Measurements from ENCODE around the gene WDR38.
A peak's percentile ranks its signal among the peaks of the same experiment; 100 is the strongest.

DNA sequence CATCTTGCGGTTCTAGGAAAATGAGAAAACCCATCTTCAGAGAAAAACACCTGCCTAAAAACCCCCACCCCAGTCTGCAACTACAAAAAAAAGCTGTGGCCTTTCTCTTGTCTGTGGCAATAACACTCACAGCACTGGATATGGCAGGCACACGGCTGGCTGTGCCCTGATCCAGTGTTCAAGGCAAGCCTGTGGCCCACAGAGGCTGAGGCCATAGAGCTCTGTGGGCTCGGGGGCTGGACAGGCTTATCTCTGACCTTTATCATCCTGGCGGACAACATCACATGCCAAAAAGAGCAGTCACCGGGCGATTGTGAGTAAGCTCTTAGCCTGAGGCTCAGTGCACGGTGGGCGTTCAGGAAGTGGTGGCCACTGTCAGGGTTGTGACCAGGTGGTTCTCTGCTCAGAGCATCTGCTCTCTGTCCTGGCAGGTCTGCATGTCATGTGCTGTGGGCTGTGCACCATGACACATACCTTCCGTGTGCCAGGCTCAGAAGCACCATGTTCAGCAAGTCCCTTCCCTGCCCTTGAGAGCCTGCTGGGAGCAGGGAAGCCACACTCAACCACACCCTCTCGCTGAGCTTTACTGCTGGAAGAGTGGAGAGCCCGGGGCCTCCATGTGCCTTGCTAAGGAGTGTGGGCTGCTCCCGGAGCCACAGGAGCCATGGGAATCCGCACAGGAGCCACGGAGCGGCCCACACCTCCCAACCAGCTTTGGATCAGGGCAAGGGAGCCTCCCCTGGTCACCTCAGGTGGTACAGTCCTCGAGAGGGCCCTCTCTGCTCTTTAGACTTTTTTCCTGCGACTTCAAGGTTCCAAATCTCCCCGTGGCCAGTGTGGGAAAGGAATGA is 34.6 kb upstream of the WDR38 start:
- TF ChIP-seq EZH2 (IDR thresholded peaks at IDR 0.05; ENCODE audit: low read length): no peak
- TF ChIP-seq, protein P1, sequence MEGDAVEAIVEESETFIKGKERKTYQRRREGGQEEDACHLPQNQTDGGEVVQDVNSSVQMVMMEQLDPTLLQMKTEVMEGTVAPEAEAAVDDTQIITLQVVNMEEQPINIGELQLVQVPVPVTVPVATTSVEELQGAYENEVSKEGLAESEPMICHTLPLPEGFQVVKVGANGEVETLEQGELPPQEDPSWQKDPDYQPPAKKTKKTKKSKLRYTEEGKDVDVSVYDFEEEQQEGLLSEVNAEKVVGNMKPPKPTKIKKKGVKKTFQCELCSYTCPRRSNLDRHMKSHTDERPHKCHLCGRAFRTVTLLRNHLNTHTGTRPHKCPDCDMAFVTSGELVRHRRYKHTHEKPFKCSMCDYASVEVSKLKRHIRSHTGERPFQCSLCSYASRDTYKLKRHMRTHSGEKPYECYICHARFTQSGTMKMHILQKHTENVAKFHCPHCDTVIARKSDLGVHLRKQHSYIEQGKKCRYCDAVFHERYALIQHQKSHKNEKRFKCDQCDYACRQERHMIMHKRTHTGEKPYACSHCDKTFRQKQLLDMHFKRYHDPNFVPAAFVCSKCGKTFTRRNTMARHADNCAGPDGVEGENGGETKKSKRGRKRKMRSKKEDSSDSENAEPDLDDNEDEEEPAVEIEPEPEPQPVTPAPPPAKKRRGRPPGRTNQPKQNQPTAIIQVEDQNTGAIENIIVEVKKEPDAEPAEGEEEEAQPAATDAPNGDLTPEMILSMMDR (optimal IDR thresholded peaks at IDR 0.05 in 1 of 3, IDR thresholded peaks at IDR 0.05 in 1 of 3, conservative IDR thresholded peaks at IDR 0.05 in 1 of 3; ENCODE audit: extremely low read depth in 1 of 3, insufficient read depth in 2 of 3, low read length in 3 of 3): peak in 2 of 3 experiments; percentile 8 to 9

Measured in keratinocyte (primary cell).